ENCODE data around the gene ICAM2. TPM values are rescaled to one million over a fixed set of nuclear protein-coding genes. Genes with fewer than 3 reads are reported as not detected.

ICAM2 gene
- polyA plus RNA-seq, 4 donors: 4.5 to 40.1 (median 12.4) TPM

- no peaks in the 10 kb centered on the region for H3K9me3 ChIP-seq (ENCODE audit: control insufficient read depth in 2 of 2, insufficient read depth in 1 of 2, low read depth in 1 of 2, low read length in 1 of 2)
- no peak for DNase-seq
- WGBS, 3 donors: 90 to 93% (median 92%) methylated on average over 22 of the region's 22 CpGs
- no peaks in the 10 kb centered on the region for H3K27me3 ChIP-seq (ENCODE audit: control insufficient read depth in 3 of 3, insufficient read depth in 3 of 3, low read length in 3 of 3)
- FAIRE-seq: no peak
- H3K4me3 ChIP-seq (ENCODE audit: low read depth in 1 of 3, low read length in 3 of 3): no peak overlapping the region
- H3K36me3 ChIP-seq (ENCODE audit: control insufficient read depth in 3 of 3, insufficient read depth in 2 of 3, low read depth in 1 of 3, low read length in 3 of 3): peaks cover 15 to 74% (median 18%) of the 10 kb centered on the region in 3 donors
- H3K4me1 ChIP-seq (ENCODE audit: control insufficient read depth in 3 of 3, insufficient read depth in 2 of 3, low read depth in 1 of 3, low read length in 2 of 3): peaks cover under 1 to 11% (median 5%) of the 10 kb centered on the region in 3 donors
- peak overlapping the region in 1 of 3 donors; percentile 79 for H3K27ac ChIP-seq (ENCODE audit: low read depth in 1 of 3, low read length in 2 of 3)
Measured at GRCh38 chr17:64055183-64056142, 35.0 kb upstream of the ICAM2 start.

GRCh38 chr17:64054304-64054703 is 33.9 kb upstream of the ICAM2 start:
- no peak for FAIRE-seq
- peaks cover 17 to 74% (median 20%) of the 10 kb centered on the region in 3 donors for H3K36me3 ChIP-seq (ENCODE audit: control insufficient read depth in 3 of 3, insufficient read depth in 2 of 3, low read depth in 1 of 3, low read length in 3 of 3)
- WGBS, 3 donors: 95 to 96% (median 96%) methylated on average over 21 of the region's 21 CpGs

GRCh38 chr17:64053101-64053500 is 32.7 kb upstream of the ICAM2 start:
- FAIRE-seq: no peak
- H3K27ac ChIP-seq (ENCODE audit: low read depth in 1 of 3, low read length in 2 of 3): no peak overlapping the region
- peaks cover 23 to 82% (median 24%) of the 10 kb centered on the region in 3 donors for H3K36me3 ChIP-seq (ENCODE audit: control insufficient read depth in 3 of 3, insufficient read depth in 2 of 3, low read depth in 1 of 3, low read length in 3 of 3)

More at GRCh38 chr17:64054304-64054703, 33.9 kb upstream of the ICAM2 start:
- DNase-seq: no peak
- H3K4me3 ChIP-seq (ENCODE audit: low read depth in 1 of 3, low read length in 3 of 3): no peak overlapping the region
- H3K27ac ChIP-seq (ENCODE audit: low read depth in 1 of 3, low read length in 2 of 3): no peak overlapping the region
- no peaks in the 10 kb centered on the region for H3K9me3 ChIP-seq (ENCODE audit: control insufficient read depth in 2 of 2, insufficient read depth in 1 of 2, low read depth in 1 of 2, low read length in 1 of 2)
- H3K27me3 ChIP-seq (ENCODE audit: control insufficient read depth in 3 of 3, insufficient read depth in 3 of 3, low read length in 3 of 3): no peaks in the 10 kb centered on the region
- H3K4me1 ChIP-seq (ENCODE audit: control insufficient read depth in 3 of 3, insufficient read depth in 2 of 3, low read depth in 1 of 3, low read length in 2 of 3): peaks cover 0 to 5% (median 0%) of the 10 kb centered on the region in 3 donors

GRCh38 chr17:64051153-64051552 is 30.7 kb upstream of the ICAM2 start:
- Histone ChIP-seq H3K4me3 (ENCODE audit: low read depth in 1 of 3, low read length in 3 of 3) (no peak overlapping the region), H3K4me1 (ENCODE audit: control insufficient read depth in 3 of 3, insufficient read depth in 2 of 3, low read depth in 1 of 3, low read length in 2 of 3) (no peaks in the 10 kb centered on the region), H3K36me3 (ENCODE audit: control insufficient read depth in 3 of 3, insufficient read depth in 2 of 3, low read depth in 1 of 3, low read length in 3 of 3) (peaks cover 22 to 82% (median 30%) of the 10 kb centered on the region in 3 donors), H3K9me3 (ENCODE audit: control insufficient read depth in 2 of 2, insufficient read depth in 1 of 2, low read depth in 1 of 2, low read length in 1 of 2) (no peaks in the 10 kb centered on the region), H3K27me3 (ENCODE audit: control insufficient read depth in 3 of 3, insufficient read depth in 3 of 3, low read length in 3 of 3) (no peaks in the 10 kb centered on the region), H3K27ac (ENCODE audit: low read depth in 1 of 3, low read length in 2 of 3) (no peak overlapping the region)
- 50 to 74% (median 61%) methylated on average over 1 of the region's 1 CpG for WGBS, 3 donors
- DNase-seq (peak in 1 of 2 donors; percentile 30), FAIRE-seq (no peak)

More at GRCh38 chr17:64053101-64053500, 32.7 kb upstream of the ICAM2 start:
- Histone ChIP-seq H3K9me3 (ENCODE audit: control insufficient read depth in 2 of 2, insufficient read depth in 1 of 2, low read depth in 1 of 2, low read length in 1 of 2) (no peaks in the 10 kb centered on the region), H3K4me1 (ENCODE audit: control insufficient read depth in 3 of 3, insufficient read depth in 2 of 3, low read depth in 1 of 3, low read length in 2 of 3) (peaks cover 0 to 5% (median 0%) of the 10 kb centered on the region in 3 donors), H3K4me3 (ENCODE audit: low read depth in 1 of 3, low read length in 3 of 3) (no peak overlapping the region), H3K27me3 (ENCODE audit: control insufficient read depth in 3 of 3, insufficient read depth in 3 of 3, low read length in 3 of 3) (no peaks in the 10 kb centered on the region)
- DNase-seq: no peak
- WGBS, 3 donors: 96 to 98% (median 97%) methylated on average over 10 of the region's 10 CpGs

- no peaks in the 10 kb centered on the region for H3K9me3 ChIP-seq (ENCODE audit: control insufficient read depth in 2 of 2, insufficient read depth in 1 of 2, low read depth in 1 of 2, low read length in 1 of 2)
- H3K27ac ChIP-seq (ENCODE audit: low read depth in 1 of 3, low read length in 2 of 3): no peak overlapping the region
- no peak for DNase-seq
- H3K4me3 ChIP-seq (ENCODE audit: low read depth in 1 of 3, low read length in 3 of 3): no peak overlapping the region
- no peaks in the 10 kb centered on the region for H3K27me3 ChIP-seq (ENCODE audit: control insufficient read depth in 3 of 3, insufficient read depth in 3 of 3, low read length in 3 of 3)
- 92 to 95% (median 94%) methylated on average over 9 of the region's 9 CpGs for WGBS, 3 donors
- H3K36me3 ChIP-seq (ENCODE audit: control insufficient read depth in 3 of 3, insufficient read depth in 2 of 3, low read depth in 1 of 3, low read length in 3 of 3): peaks cover 35 to 81% (median 35%) of the 10 kb centered on the region in 3 donors
- no peak for FAIRE-seq
- no peaks in the 10 kb centered on the region for H3K4me1 ChIP-seq (ENCODE audit: control insufficient read depth in 3 of 3, insufficient read depth in 2 of 3, low read depth in 1 of 3, low read length in 2 of 3)
Measured at GRCh38 chr17:64048805-64049204, 28.4 kb upstream of the ICAM2 start.

GRCh38 chr17:64045176-64045575 is 24.7 kb upstream of the ICAM2 start:
- no peak for FAIRE-seq
- H3K27ac ChIP-seq (ENCODE audit: low read depth in 1 of 3, low read length in 2 of 3): no peak overlapping the region
- WGBS, 3 donors: 86 to 88% (median 87%) methylated on average over 13 of the region's 13 CpGs
- DNase-seq: no peak
- H3K27me3 ChIP-seq (ENCODE audit: control insufficient read depth in 3 of 3, insufficient read depth in 3 of 3, low read length in 3 of 3): no peaks in the 10 kb centered on the region
- H3K36me3 ChIP-seq (ENCODE audit: control insufficient read depth in 3 of 3, insufficient read depth in 2 of 3, low read depth in 1 of 3, low read length in 3 of 3): peaks cover 29 to 74% (median 30%) of the 10 kb centered on the region in 3 donors
- H3K4me3 ChIP-seq (ENCODE audit: low read depth in 1 of 3, low read length in 3 of 3): no peak overlapping the region
- no peaks in the 10 kb centered on the region for H3K9me3 ChIP-seq (ENCODE audit: control insufficient read depth in 2 of 2, insufficient read depth in 1 of 2, low read depth in 1 of 2, low read length in 1 of 2)
- H3K4me1 ChIP-seq (ENCODE audit: control insufficient read depth in 3 of 3, insufficient read depth in 2 of 3, low read depth in 1 of 3, low read length in 2 of 3): peaks cover 0 to 5% (median 2%) of the 10 kb centered on the region in 3 donors

GRCh38 chr17:64042700-64043485 is 22.5 kb upstream of the ICAM2 start:
- Histone ChIP-seq H3K9me3 (ENCODE audit: control insufficient read depth in 2 of 2, insufficient read depth in 1 of 2, low read depth in 1 of 2, low read length in 1 of 2) (no peaks in the 10 kb centered on the region), H3K36me3 (ENCODE audit: control insufficient read depth in 3 of 3, insufficient read depth in 2 of 3, low read depth in 1 of 3, low read length in 3 of 3) (peaks cover 17 to 69% (median 22%) of the 10 kb centered on the region in 3 donors), H3K4me1 (ENCODE audit: control insufficient read depth in 3 of 3, insufficient read depth in 2 of 3, low read depth in 1 of 3, low read length in 2 of 3) (peaks cover 2 to 10% (median 3%) of the 10 kb centered on the region in 3 donors), H3K27ac (ENCODE audit: low read depth in 1 of 3, low read length in 2 of 3) (peak overlapping the region in 1 of 3 donors; percentile 13), H3K27me3 (ENCODE audit: control insufficient read depth in 3 of 3, insufficient read depth in 3 of 3, low read length in 3 of 3) (no peaks in the 10 kb centered on the region), H3K4me3 (ENCODE audit: low read depth in 1 of 3, low read length in 3 of 3) (no peak overlapping the region)
- 88 to 90% (median 90%) methylated on average over 12 of the region's 12 CpGs for WGBS, 3 donors
- DNase-seq: no peak
- FAIRE-seq: no peak

GRCh38 chr17:64041912-64042311 is 21.5 kb upstream of the ICAM2 start:
- H3K27ac ChIP-seq (ENCODE audit: low read depth in 1 of 3, low read length in 2 of 3): peak overlapping the region in 1 of 3 donors; percentile 36
- no peak for FAIRE-seq
- peak in 1 of 2 donors; percentile 56 for DNase-seq

More at GRCh38 chr17:64041912-64042311, 21.5 kb upstream of the ICAM2 start:
- peaks cover 2 to 10% (median 3%) of the 10 kb centered on the region in 3 donors for H3K4me1 ChIP-seq (ENCODE audit: control insufficient read depth in 3 of 3, insufficient read depth in 2 of 3, low read depth in 1 of 3, low read length in 2 of 3)
- no peaks in the 10 kb centered on the region for H3K9me3 ChIP-seq (ENCODE audit: control insufficient read depth in 2 of 2, insufficient read depth in 1 of 2, low read depth in 1 of 2, low read length in 1 of 2)
- WGBS, 3 donors: 20 to 51% (median 29%) methylated on average over 11 of the region's 11 CpGs
- no peak overlapping the region for H3K4me3 ChIP-seq (ENCODE audit: low read depth in 1 of 3, low read length in 3 of 3)
- peaks cover 14 to 67% (median 20%) of the 10 kb centered on the region in 3 donors for H3K36me3 ChIP-seq (ENCODE audit: control insufficient read depth in 3 of 3, insufficient read depth in 2 of 3, low read depth in 1 of 3, low read length in 3 of 3)
- H3K27me3 ChIP-seq (ENCODE audit: control insufficient read depth in 3 of 3, insufficient read depth in 3 of 3, low read length in 3 of 3): no peaks in the 10 kb centered on the region
